ENCODE data around the gene PTRHD1.

The PTRHD1 gene

DNA sequence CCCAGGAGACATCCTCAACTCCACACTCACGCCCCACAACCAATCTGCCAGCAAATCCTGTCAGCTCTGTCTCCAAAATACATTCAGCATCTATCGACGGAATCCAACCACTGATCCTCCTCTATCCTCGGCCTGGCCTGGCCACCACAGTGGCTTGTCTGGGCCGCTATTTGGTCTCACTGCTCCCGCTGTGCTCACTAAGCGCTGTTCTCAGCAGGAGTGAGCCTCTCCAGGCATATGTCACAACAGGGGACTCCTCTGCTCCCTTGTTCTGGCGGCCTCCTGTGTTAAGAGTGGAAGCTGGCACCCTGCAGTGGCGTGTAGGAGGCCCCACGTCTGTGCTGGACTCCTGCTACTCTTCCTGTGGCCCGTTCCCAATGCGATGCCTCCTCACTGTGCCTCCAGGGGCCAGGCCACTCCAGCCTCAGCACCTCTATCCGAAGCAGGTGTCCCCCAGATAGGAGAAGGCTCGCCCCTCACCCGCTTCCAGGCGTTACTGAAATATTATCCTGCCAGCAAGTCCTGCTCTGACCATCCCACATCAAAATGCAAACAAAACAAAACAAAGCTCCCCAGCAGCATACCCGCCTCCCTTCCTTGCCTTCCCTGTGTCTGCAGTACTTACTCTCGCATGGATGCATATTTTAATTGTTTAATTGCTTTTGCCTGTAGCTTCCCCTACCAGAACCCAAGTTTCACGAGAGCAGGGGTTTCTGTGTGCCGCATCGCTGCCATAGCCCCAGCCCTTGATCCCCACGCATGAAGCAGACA is 39.9 kb upstream of the PTRHD1 start:
- H3K4me3 ChIP-seq (ENCODE audit: low read depth, low read length), result no peak overlapping the region
- DNase-seq (ENCODE audit: low read depth), result no peak
- no peak for TF ChIP-seq CTCF (IDR thresholded peaks at IDR 0.05; ENCODE audit: low read depth, low read length, missing control alignments)

DNA sequence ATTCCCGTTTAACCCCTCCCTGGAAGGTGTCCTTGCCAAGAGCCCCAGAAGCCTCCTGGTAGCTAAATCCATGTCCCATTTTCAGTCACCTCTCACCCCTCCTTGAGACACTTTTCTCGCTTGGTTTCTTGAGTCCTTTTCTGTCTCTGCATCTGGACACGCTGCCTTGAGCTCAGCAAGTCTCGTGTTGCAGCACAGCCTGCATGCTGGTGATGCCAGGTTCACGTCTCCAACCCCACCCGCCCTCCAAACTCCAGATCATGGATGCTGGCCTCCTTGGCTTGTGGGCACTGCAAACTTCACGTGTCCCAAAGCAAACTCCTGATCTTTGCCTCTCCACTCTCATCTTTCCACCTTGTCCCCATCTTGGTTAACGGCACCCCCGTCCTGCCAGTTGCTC is 39.3 kb upstream of the PTRHD1 start:
- no peak overlapping the region for H3K4me3 ChIP-seq (ENCODE audit: low read depth, low read length)
- no peak for TF ChIP-seq CTCF (IDR thresholded peaks at IDR 0.05; ENCODE audit: low read depth, low read length, missing control alignments)

GRCh38 chr2:24832073-24832461 is 38.9 kb upstream of the PTRHD1 start:
- no peak for DNase-seq (ENCODE audit: low read depth)
- TF ChIP-seq CTCF (IDR thresholded peaks at IDR 0.05; ENCODE audit: low read depth, low read length, missing control alignments), result no peak
- no peak overlapping the region for H3K4me3 ChIP-seq (ENCODE audit: low read depth, low read length)

More for the DNA sequence above, 39.3 kb upstream of the PTRHD1 start:
- no peak for DNase-seq (ENCODE audit: low read depth)

GRCh38 chr2:24831221-24832072 is 38.3 kb upstream of the PTRHD1 start:
- no peak for TF ChIP-seq CTCF (IDR thresholded peaks at IDR 0.05; ENCODE audit: low read depth, low read length, missing control alignments)
- H3K4me3 ChIP-seq (ENCODE audit: low read depth, low read length), result no peak overlapping the region
- DNase-seq (ENCODE audit: low read depth), result no peak

- TF ChIP-seq CTCF (IDR thresholded peaks at IDR 0.05; ENCODE audit: low read depth, low read length, missing control alignments), result no peak
- H3K4me3 ChIP-seq (ENCODE audit: low read depth, low read length), result no peak overlapping the region
- no peak for DNase-seq (ENCODE audit: low read depth)
Observed at GRCh38 chr2:24830786-24831185, 37.6 kb upstream of the PTRHD1 start.

DNA sequence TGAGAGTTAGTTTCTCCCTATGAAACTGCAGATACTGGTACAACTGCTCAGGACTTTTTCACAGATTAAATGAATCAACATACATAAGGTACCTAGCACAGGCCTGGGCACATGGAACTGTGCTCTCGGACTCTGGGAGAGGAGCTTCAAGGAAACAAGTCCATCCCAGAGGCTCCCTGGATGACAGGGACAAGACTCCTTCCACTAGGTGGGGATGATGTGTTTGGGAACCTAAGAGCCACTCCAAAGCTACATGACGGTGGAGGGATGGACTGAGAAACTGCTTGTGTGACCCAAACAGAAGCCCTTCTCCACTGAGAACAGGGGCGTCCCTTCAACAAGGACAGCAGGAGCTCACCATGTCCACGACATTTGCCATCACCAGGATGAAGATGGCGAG is 37.2 kb upstream of the PTRHD1 start:
- DNase-seq (ENCODE audit: low read depth), result no peak
- no peak overlapping the region for H3K4me3 ChIP-seq (ENCODE audit: low read depth, low read length)
- TF ChIP-seq CTCF (IDR thresholded peaks at IDR 0.05; ENCODE audit: low read depth, low read length, missing control alignments), result no peak

Data from GM12864 (cell line).